GM10248 (cell line): Measurements from ENCODE around the gene HMGB3.

Experiments used
- CTCF ChIA-PET: fragments of 300-600 bp; sonication (Branson Sonifier 250); formaldehyde crosslinking; extraction: SDS; loops from one replicate; lab custom pipeline; 2021; ENCODE audit warnings: antibody characterized with exemption; lab: Yijun Ruan, JAX
- POLR2A ChIA-PET: fragments of 350-650 bp; sonication (Branson Sonifier 250); formaldehyde crosslinking; extraction: SDS; loops from one replicate; lab custom pipeline; 2020; ENCODE audit warnings: antibody characterized with exemption; lab: Yijun Ruan, JAX
- DNase-seq: peaks from one replicate; pipeline ENCODE4 v3.0.0; 2012; ENCODE audit errors: extremely low spot score
- TF ChIP-seq, protein P1 (sequence below): IDR thresholded peaks from 2 replicates; pipeline ENCODE4 v1.5.1; 2012; ENCODE audit warnings: mild to moderate bottlenecking, low read depth; ENCODE audit errors: extremely low read depth, missing control alignments, control extremely low read depth

The HMGB3 gene

DNA sequence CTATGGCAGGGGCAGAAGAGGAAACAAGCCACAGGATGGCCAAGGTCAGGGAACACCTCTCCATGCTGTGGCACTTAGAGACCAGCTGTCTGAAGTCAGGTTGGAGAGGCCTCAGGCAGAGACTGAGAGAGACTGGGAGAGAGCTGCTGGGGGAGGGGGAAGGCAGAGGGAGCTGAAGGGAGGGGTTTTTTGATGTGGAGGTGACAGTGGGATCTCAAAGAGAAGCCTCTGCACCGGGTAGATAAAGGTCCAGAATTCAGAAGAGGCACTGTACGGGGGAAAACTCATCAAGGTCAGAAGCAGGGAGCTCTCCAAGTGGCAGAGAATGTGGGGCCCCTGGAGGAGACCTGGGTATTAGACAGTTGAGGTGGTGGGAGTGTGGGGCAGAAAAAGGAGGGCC is 41.6 kb upstream of the HMGB3 start:
- TF ChIP-seq, protein P1, sequence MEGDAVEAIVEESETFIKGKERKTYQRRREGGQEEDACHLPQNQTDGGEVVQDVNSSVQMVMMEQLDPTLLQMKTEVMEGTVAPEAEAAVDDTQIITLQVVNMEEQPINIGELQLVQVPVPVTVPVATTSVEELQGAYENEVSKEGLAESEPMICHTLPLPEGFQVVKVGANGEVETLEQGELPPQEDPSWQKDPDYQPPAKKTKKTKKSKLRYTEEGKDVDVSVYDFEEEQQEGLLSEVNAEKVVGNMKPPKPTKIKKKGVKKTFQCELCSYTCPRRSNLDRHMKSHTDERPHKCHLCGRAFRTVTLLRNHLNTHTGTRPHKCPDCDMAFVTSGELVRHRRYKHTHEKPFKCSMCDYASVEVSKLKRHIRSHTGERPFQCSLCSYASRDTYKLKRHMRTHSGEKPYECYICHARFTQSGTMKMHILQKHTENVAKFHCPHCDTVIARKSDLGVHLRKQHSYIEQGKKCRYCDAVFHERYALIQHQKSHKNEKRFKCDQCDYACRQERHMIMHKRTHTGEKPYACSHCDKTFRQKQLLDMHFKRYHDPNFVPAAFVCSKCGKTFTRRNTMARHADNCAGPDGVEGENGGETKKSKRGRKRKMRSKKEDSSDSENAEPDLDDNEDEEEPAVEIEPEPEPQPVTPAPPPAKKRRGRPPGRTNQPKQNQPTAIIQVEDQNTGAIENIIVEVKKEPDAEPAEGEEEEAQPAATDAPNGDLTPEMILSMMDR, result no peak
- POLR2A ChIA-PET, result no interaction called here
- DNase-seq, result no peak
- CTCF ChIA-PET, result interaction anchor here (1.1 kb wide), 1 partner anchor 20 kb away, joined by 3 read pairs; no protein-coding TSS in a partner anchor

DNA sequence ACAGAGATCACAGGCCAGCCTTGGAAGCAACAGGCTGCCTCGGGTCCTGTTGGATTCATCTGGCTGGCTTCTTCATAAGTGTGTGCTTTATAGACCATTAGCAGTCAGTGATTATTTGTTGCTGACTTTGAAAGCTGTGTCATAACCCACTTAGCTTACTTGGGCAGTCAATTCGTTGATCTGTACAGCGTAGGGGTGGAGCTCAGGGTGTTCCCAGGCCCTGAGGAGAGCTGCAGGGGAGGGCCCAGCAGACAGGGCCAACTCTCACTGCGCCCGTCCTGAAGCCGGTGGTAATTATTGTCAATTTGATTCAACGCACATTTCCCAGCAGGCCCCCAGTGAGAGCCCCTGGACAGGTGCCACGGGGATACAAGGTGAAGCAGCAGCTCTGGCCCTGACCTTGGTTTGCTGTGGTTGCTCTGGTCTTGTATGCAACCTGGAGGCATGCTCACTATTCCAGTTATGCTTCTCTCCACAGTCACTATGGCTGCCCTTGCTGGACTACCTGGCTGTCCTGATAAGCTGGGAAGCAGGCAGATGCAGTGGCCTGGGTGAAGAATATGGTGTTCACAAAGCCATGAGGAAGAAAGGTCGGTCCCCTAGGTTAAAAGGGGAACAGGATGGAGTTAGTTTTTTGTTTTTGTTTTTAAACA is 40.1 kb upstream of the HMGB3 start:
- ChIA-PET POLR2A (no interaction called here), CTCF (no interaction called here)
- TF ChIP-seq, protein P1, result no peak
- no peak for DNase-seq

DNA sequence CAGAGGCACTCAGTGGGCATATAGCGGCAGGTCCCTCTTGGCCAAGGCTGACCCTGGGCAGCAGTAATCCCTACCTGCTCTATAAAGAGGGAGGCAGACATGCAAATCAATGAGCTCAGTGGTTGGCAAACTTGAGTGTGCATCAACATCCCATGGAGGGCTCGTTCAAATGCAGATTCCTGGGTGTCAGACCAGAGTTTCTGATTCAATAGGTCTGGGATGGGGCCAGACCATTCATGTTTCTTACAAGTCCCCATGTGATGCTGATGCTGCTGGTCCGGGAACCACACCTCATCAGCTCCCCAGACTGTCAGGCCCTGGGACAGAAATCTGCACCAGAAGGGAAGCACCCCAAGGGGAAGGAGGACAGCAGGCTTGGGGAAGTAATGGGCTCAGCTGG is 38.9 kb upstream of the HMGB3 start:
- TF ChIP-seq, protein P1, result no peak
- ChIA-PET POLR2A (no interaction called here), CTCF (no interaction called here)
- no peak for DNase-seq

DNA sequence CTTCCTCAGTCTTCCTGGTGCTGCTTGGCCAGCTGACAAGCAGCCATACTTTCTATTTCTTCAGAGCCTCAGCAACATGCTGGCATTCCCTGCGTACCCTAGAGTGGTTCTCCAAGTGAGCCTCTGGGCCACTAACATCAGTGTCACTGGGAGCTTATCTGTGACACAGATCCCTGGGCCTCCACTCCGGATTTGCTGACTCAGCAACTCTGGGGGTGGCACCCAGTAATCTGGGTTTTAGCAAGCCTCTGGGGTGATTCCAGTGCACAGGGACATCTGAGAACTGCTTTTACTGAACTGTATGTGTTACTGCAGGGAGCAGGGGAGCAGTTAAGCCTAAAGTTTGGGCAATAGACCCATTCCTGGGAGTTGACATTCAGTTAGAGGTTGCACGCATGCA is 28.2 kb upstream of the HMGB3 start:
- DNase-seq, result no peak
- CTCF ChIA-PET, result no interaction called here
- POLR2A ChIA-PET, result no interaction called here

DNA sequence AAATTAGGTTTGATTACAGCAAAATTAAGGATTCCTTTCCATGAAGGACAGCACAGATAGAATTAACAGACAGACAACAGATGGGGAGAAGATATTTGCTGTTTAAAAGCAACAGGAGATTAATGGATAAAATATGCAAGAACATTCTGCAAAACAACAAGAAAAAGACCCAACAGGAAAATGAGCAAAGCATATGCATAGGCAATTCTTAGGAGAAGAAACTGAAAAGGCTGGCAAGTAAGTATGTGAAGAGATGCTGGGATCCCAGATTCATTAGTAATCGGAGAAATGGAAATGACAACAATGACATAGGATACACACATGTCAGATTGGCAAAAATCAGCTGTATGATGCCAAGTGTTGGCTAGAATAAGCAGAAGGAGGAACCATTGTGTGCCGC is 27.5 kb upstream of the HMGB3 start:
- CTCF ChIA-PET, result no interaction called here
- no peak for DNase-seq
- POLR2A ChIA-PET, result no interaction called here
- TF ChIP-seq, protein P1, result no peak

More for the DNA sequence above, 28.2 kb upstream of the HMGB3 start:
- TF ChIP-seq, protein P1, result no peak

DNA sequence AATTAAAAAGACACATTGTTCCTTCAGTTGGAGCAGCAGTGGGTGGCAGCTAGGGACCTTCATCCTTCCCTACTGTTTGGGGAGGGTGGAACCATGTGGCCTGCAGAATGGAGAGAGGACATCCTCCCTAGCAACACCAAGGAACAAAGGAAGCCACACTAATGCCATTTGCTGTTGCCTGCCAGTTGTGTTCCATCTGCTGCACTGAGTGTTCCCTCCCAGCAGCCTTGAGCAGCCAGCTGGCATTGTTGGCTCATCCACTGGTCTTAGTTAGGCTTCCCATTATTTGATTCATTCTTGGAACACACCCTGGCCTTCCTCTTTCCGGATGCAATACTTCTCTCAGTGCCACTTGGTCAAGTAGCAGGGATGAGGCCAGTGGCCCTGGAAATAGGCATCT is 25.0 kb upstream of the HMGB3 start:
- DNase-seq, result no peak
- CTCF ChIA-PET, result no interaction called here
- POLR2A ChIA-PET, result no interaction called here
- TF ChIP-seq, protein P1, result no peak
